HG03066 (cell line): ENCODE data around the gene ABAT.
"Not testable (repeated sequence)": the region's sequence is repeated elsewhere in the genome, so short reads cannot be mapped to it uniquely, and the experiment has no call there.

Experiments used
- ATAC-seq: cut with Tn5 transposase; IDR thresholded peaks from one replicate; pipeline ENCODE4 v1.9.1; 2021; ENCODE audit warnings: low read depth; ENCODE audit not compliant: unreplicated experiment

ABAT gene

GRCh38 chr16:8678068-8678927, 3.9 kb downstream of the ABAT start:
- no peak for ATAC-seq

DNA sequence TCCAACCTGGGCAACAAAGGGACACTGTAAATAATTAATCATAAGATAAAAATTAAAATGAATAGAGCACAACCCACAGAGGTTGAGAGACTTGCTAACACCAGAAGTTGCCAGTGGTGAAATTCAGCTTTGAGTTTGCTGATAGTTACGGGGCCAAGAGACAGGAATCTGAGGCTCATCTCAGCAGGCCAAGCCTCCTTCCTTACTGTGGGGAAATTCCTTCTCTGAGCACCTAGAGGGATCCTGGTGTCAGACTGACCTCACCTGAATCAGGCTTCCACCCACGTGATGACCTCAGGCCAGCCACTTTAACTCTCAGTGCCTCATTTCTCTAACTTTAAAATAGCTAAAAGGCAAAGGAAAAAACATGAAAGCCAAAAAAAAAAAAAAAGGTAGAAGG, 4.7 kb downstream of the ABAT start:
- no peak for ATAC-seq

GRCh38 chr16:8682551-8683259, 8.3 kb downstream of the ABAT start:
- ATAC-seq, result no peak

DNA sequence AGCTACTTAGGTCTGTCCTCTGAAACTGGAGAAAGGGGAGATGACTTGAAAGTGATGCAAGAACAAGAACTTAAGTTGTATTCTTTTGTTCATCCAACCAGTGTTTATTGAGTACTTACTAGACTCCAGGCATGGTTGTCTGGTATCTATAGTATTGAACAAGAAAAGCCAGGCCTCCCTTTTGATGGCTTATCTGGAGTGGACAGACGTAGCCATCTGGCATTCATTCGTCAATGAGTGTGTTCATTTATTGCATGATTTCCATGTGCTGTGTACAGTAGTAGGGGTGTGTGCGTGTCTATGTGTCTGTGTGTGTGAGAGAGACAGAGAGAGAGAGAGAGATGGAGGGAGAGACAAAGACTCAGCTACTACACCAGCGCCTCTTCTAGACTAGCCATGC, 9.2 kb downstream of the ABAT start:
- no peak for ATAC-seq

- no peak for ATAC-seq
Observed at GRCh38 chr16:8685617-8686016, 11.2 kb downstream of the ABAT start.

- ATAC-seq, result no peak
Observed at GRCh38 chr16:8686031-8686621, 11.7 kb downstream of the ABAT start.

GRCh38 chr16:8686879-8687278, 12.5 kb downstream of the ABAT start:
- no peak for ATAC-seq

DNA sequence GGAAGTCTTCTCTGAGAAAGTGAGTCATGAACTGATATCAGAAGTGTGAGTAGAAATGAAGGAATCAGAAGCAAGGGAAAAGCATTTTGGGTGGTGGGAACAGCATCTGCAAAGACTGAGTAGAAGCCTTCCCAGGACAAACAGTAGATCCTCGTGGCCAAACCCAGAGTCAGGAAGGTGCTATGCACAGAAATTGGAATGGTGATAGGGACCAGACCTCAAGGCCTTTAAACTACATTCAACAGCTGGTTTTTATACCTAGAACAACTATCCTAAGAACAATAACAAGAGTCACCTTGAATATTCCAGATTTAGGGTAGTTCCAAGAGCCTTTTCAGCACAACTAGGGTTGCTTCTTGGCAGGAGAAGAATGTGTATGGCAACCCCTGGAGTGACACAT, 15.3 kb downstream of the ABAT start:
- no peak for ATAC-seq

GRCh38 chr16:8691728-8692127, 17.3 kb downstream of the ABAT start:
- ATAC-seq, result no peak

DNA sequence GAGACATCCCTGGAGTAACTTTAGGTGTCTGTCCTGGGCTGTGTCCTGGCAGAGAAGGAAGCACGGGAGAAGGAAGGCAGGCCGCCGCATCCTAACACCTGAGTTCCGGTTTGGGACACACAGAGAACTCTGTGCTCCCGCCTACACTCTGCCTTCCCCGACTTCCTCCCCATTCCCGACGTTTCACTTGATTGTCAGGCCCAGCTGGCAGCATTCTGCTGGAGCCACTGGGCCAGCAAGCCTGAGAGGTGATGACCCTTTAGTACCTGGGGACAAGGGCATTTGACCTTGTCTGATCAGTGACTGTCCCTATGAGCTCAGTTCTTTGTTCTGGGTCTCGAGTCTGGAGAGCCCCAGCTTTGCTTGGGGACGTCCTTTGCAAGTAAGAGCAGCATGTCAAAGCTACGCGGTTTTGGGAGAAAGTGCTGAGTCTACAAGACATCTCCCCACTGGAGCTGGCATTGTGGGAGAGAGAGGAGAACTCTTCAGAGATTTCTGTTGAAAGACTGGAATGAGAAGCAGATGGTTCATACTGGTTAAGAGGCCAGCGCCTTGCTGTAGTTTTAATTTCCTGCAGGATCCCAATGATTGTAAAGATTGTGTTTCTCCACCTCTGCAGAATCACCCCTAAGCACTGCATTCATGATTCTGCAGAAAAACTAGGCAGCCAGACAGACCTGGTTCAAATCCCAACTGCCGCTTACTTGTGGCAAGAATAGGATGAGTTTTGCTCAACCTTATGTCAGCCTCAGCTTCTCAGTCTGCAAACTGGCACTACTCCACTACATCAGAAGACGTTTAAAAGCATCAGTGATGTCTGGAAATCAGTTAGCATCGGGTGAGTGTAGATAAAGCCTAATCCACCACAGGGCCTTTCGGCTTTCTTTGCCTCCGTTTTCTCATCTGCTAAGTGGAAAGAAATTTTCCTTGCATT, 20.6 kb downstream of the ABAT start:
- ATAC-seq, result no peak

GRCh38 chr16:8696880-8697279, 22.5 kb downstream of the ABAT start:
- no peak for ATAC-seq

DNA sequence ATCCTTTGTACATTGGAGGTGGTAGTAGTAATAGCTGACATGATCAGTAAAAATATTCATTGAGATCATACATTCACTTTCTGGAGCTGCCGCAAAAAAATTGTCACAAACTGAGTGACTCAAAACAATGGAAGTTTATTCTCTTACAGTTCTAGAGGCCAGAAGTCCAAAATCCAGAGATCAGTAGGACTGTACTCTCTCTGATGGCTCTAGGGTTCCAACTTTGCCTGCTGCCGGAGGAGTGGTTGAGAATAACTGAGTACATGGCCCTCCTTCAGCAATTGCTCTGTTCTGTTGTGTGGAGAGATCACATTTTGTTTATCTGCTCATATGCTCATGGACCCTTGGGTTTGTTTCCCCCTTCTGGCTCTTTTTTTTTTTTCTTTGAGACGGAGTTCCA, 23.5 kb downstream of the ABAT start:
- ATAC-seq, result no peak

- no peak for ATAC-seq
Observed at GRCh38 chr16:8703693-8704092, 29.3 kb downstream of the ABAT start.

DNA sequence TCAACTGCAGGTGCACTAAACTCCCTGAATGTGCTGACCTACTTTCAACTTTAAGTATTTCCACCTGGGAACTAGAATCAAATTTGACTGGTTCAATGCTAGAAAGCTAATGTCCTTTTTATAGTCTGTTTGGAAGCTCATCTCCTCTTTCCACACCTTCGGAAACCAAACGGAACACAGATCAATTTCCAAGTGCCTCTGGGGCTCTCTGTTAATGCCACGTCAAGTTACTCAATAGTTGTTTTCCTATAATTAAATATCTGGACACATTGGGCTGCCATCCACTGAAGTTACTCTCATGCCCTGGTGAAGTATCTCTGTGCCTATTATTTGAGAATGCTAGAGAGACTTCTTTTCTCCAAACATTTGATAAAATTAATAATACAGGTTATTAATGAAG, 29.7 kb downstream of the ABAT start:
- no peak for ATAC-seq

GRCh38 chr16:8705100-8705822, 30.8 kb downstream of the ABAT start:
- not testable (repeated sequence) for ATAC-seq

DNA sequence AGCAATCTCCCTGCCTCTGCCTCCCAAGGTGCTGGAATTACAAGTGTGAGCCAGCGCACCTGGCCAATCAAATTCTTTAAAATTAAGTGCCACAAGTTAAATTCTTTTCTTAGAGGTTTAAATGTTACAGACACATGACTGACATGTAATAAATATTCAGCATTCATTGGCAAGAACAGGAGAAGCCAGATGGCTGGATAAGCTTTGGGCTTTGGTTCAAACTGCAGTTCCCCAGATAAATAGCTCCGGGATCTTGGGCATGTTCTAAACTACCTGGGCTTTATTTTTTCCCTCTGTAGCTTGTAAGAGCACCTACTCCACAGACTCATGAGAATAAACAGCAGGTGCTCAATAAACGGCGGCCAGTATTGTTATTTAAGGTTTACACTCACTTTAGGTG, 34.1 kb downstream of the ABAT start:
- ATAC-seq, result no peak

GRCh38 chr16:8712589-8713361, 38.4 kb downstream of the ABAT start:
- ATAC-seq, result no peak

DNA sequence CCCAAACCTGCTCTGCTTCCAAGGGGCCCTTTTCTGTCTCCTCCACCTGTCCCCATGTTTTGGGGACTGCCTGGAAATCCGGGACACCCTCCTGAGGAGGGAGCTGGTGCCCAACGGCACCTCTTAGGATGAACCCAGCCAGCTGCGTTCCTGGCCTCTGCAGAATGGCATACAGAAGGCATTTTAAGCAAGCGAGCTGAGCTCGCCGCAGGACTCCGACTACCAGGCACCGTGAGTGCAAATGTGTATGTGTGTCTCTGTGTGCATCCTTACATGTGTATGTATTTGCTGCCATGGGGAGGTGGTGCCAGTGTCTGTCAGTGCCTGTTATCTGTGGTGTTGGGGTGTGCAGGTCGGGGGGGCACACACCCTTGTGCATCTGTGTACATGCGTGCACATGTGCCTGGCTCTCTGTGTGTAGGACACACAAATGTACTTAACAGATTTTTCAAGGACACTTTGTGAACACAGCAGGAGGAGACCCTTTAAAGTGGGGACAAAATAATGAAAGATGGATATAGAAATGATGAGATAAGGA, 39.3 kb downstream of the ABAT start:
- no peak for ATAC-seq

DNA sequence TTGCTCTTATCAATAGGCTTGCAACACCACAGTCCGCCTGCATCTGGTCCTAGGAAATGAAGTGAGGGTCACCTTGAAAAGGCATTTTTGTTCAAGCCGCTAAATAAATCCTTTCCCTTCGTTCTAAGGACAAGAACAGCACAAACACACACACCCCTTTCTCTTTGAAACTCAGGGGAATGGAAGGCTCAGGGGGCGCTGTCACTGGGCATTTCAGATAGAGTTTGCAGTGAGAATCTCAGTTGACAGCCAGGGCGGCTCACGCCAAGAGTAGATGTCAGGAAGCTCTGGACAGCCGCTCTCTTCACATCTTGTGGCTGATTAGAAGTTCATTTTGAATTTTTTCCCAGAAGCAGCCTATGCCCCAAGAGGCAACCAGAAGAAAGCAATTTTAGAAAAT, 39.8 kb downstream of the ABAT start:
- ATAC-seq, result no peak
